ENCODE results near the gene DNMT3L. TPM values are rescaled to one million over a fixed set of nuclear protein-coding genes. Genes with fewer than 3 reads are reported as not detected.
"Not testable (repeated sequence)": the region's sequence is repeated elsewhere in the genome, so short reads cannot be mapped to it uniquely, and the experiment has no call there.

Gene DNMT3L
- total and polyA plus RNA-seq, 10 donors = not detected

GRCh38 chr21:44286086-44286715 is 24.5 kb upstream of the DNMT3L start:
- no peak for DNase-seq
- H3K27me3 ChIP-seq (replicated peaks in 1 of 7) = peaks cover 0 to 39% (median 25%) of the 10 kb centered on the region in 7 donors
- H3K27ac ChIP-seq = no peak overlapping the region

GRCh38 chr21:44285138-44285992 is 23.7 kb upstream of the DNMT3L start, which contains the start of gene AIRE:
Gene AIRE, plus strand, starts transcription at chr21:44285876. Its CDS starts 131 bp downstream, at chr21:44286007.
- intact Hi-C loops (cut with DNase I; ENCODE audit: low total_unique reads) = no loop called here
- Histone ChIP-seq H3K9me3 (no peaks in the 10 kb centered on the region), H3K36me3 (no peaks in the 10 kb centered on the region), H3K4me1 (peaks cover 0 to 9% (median 3%) of the 10 kb centered on the region in 6 donors), H3K27me3 (replicated peaks in 1 of 7) (peaks cover 0 to 39% (median 25%) of the 10 kb centered on the region in 7 donors), H3K27ac (no peak within 1 kb of the TSS), H3K4me3 (peak within 1 kb of the TSS in 1 of 8 donors; percentile 7)
- TF ChIP-seq POLR2A (IDR thresholded peaks at IDR 0.05) (no peak), POLR2AphosphoS5 (IDR thresholded peaks at IDR 0.05) (no peak), CTCF (IDR thresholded peaks at IDR 0.05 in 8 of 11, conservative IDR thresholded peaks at IDR 0.05 in 3 of 11) (no peak)
- DNase-seq = peak; percentile 69
- 41 to 89% (median 62%) methylated on average over 16 to 56 of the region's 56 CpGs for WGBS, 5 donors

More at GRCh38 chr21:44286086-44286715, 24.5 kb upstream of the DNMT3L start:
- Histone ChIP-seq H3K9me3 (no peaks in the 10 kb centered on the region), H3K4me3 (no peak overlapping the region), H3K4me1 (peaks cover 0 to 9% (median 3%) of the 10 kb centered on the region in 6 donors), H3K36me3 (no peaks in the 10 kb centered on the region)
- 61 to 76% (median 73%) methylated on average over 9 to 21 of the region's 21 CpGs for WGBS, 5 donors
- TF ChIP-seq POLR2AphosphoS5 (IDR thresholded peaks at IDR 0.05) (no peak), CTCF (IDR thresholded peaks at IDR 0.05 in 8 of 11, conservative IDR thresholded peaks at IDR 0.05 in 3 of 11) (no peak), POLR2A (IDR thresholded peaks at IDR 0.05) (no peak)
- intact Hi-C loops (cut with DNase I; ENCODE audit: low total_unique reads) = no loop called here

- no peak for TF ChIP-seq POLR2AphosphoS5 (IDR thresholded peaks at IDR 0.05)
- TF ChIP-seq POLR2A (IDR thresholded peaks at IDR 0.05) = no peak
- TF ChIP-seq CTCF (IDR thresholded peaks at IDR 0.05 in 8 of 11, conservative IDR thresholded peaks at IDR 0.05 in 3 of 11) = no peak
- intact Hi-C loops (cut with DNase I; ENCODE audit: low total_unique reads) = no loop called here
- no peaks in the 10 kb centered on the region for H3K36me3 ChIP-seq
- peaks cover 0 to 32% (median 25%) of the 10 kb centered on the region in 7 donors for H3K27me3 ChIP-seq (replicated peaks in 1 of 7)
- WGBS, 5 donors = 22 to 45% (median 27%) methylated on average over 10 to 11 of the region's 11 CpGs
- H3K9me3 ChIP-seq = no peaks in the 10 kb centered on the region
- no peak overlapping the region for H3K4me3 ChIP-seq
- H3K27ac ChIP-seq = no peak overlapping the region
- DNase-seq = peak; percentile 71
- H3K4me1 ChIP-seq = peaks cover 0 to 9% (median 3%) of the 10 kb centered on the region in 6 donors
Measured at GRCh38 chr21:44283948-44284347, 22.3 kb upstream of the DNMT3L start.

GRCh38 chr21:44283211-44283785 is 21.6 kb upstream of the DNMT3L start:
- H3K27me3 ChIP-seq (replicated peaks in 1 of 7) = peaks cover 0 to 32% (median 25%) of the 10 kb centered on the region in 7 donors
- H3K4me1 ChIP-seq; H3K9me3 ChIP-seq; H3K27ac ChIP-seq; H3K4me3 ChIP-seq; intact Hi-C loops (cut with DNase I; ENCODE audit: low total_unique reads); H3K36me3 ChIP-seq: not testable (repeated sequence)
- 46 to 67% (median 59%) methylated on average over 11 of the region's 11 CpGs for WGBS, 5 donors
- DNase-seq = peak; percentile 33

Measured in spleen (tissue), 11 donors.